Measurements from ENCODE around the gene PRKACA.

DNA sequence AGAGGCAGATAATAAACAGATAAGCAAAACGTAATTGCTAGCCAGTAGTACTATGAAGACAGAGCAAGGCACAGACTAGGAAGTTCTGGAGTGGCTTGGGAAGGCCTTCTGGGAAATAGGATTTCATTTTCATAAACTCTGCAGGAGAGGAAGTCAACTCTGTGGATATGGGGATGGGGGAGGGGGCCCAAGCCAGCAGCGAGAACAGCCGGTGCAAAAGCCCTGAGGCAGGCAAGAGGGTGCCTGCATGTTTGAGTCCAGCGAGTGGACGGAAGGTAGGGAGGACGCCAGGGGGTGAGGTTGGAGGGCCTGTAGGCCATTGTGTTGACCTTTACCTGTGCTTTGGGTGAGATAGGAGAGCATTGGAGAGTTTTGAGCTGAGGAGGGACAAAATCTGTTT lies 27.8 kb upstream of the PRKACA start:
- TF ChIP-seq EZH2 (IDR thresholded peaks at IDR 0.05; ENCODE audit: low read length, missing control alignments), result no peak
- no peak for TF ChIP-seq CTCF (conservative IDR thresholded peaks at IDR 0.05 in 1 of 2, IDR thresholded peaks at IDR 0.05 in 1 of 2; ENCODE audit: low read depth in 1 of 2, low read length in 2 of 2)

All from fibroblast of lung (primary cell).